ENCODE data around the gene PRICKLE2. TPM values are rescaled to one million over a fixed set of nuclear protein-coding genes. Genes with fewer than 3 reads are reported as not detected.

PRICKLE2 gene
- total RNA-seq, 1 donor from 2014 or later, result 5.3 TPM

DNA sequence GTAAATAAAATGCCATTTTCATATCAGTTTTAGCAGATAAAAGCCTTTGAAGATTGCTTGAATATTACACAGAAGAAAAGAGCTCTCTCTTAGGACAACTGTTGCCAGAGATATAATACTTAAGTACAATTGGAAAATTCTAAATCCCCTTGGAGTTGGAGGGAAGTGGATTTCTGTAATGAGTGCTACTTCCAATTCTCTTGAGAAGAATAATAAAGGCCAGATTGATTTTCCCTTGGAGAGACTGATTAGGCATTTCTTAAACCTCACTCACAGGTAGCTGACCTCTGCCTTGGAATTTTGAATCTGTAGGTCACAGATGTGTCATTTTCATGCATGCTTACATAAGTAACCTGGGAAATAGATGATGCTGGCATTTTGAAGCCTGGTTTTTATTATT lies 172.1 kb downstream of the PRICKLE2 start:
- TF ChIP-seq, protein P1, sequence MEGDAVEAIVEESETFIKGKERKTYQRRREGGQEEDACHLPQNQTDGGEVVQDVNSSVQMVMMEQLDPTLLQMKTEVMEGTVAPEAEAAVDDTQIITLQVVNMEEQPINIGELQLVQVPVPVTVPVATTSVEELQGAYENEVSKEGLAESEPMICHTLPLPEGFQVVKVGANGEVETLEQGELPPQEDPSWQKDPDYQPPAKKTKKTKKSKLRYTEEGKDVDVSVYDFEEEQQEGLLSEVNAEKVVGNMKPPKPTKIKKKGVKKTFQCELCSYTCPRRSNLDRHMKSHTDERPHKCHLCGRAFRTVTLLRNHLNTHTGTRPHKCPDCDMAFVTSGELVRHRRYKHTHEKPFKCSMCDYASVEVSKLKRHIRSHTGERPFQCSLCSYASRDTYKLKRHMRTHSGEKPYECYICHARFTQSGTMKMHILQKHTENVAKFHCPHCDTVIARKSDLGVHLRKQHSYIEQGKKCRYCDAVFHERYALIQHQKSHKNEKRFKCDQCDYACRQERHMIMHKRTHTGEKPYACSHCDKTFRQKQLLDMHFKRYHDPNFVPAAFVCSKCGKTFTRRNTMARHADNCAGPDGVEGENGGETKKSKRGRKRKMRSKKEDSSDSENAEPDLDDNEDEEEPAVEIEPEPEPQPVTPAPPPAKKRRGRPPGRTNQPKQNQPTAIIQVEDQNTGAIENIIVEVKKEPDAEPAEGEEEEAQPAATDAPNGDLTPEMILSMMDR (IDR thresholded peaks at IDR 0.05; ENCODE audit: unreplicated experiment), result no peak
- H3K9me3 Mint-ChIP-seq (ENCODE audit: unreplicated experiment), result no peaks in the 10 kb centered on the region
- H3K4me3 Mint-ChIP-seq (ENCODE audit: unreplicated experiment), result no peak overlapping the region
- no peak for DNase-seq (ENCODE audit: low spot score)
- no peak overlapping the region for H3K27ac Mint-ChIP-seq (ENCODE audit: unreplicated experiment)
- peaks cover 36% of the 10 kb centered on the region for H3K4me1 Mint-ChIP-seq (ENCODE audit: unreplicated experiment)
- no peaks in the 10 kb centered on the region for H3K27me3 Mint-ChIP-seq (ENCODE audit: unreplicated experiment)
- H3K36me3 Mint-ChIP-seq (ENCODE audit: low read depth, unreplicated experiment), result no peaks in the 10 kb centered on the region

DNA sequence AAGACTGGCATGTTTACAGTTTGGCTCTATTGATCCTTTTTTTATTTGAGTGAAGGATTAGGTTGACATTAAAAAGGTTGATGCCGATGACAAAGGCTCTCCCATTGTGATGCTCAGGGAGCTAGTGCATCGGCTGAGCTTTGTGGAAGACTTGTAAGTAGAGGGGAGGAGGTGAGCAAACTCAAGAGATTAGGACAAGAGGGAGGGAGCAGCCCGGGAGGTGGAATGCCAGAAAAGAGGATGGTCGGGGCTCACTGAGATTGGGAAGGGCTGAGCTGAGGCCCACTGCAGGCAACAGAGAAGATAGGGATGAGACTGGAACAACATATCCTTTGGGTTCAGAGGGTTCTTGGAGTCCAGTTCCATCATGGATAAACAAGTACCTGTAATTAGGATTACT lies 175.4 kb downstream of the PRICKLE2 start:
- H3K36me3 Mint-ChIP-seq (ENCODE audit: low read depth, unreplicated experiment), result no peaks in the 10 kb centered on the region
- H3K4me1 Mint-ChIP-seq (ENCODE audit: unreplicated experiment), result peaks cover 29% of the 10 kb centered on the region
- no peak overlapping the region for H3K4me3 Mint-ChIP-seq (ENCODE audit: unreplicated experiment)
- no peak overlapping the region for H3K27ac Mint-ChIP-seq (ENCODE audit: unreplicated experiment)
- H3K27me3 Mint-ChIP-seq (ENCODE audit: unreplicated experiment), result no peaks in the 10 kb centered on the region
- TF ChIP-seq, protein P1 (IDR thresholded peaks at IDR 0.05; ENCODE audit: unreplicated experiment), result no peak
- H3K9me3 Mint-ChIP-seq (ENCODE audit: unreplicated experiment), result no peaks in the 10 kb centered on the region
- no peak for DNase-seq (ENCODE audit: low spot score)

DNA sequence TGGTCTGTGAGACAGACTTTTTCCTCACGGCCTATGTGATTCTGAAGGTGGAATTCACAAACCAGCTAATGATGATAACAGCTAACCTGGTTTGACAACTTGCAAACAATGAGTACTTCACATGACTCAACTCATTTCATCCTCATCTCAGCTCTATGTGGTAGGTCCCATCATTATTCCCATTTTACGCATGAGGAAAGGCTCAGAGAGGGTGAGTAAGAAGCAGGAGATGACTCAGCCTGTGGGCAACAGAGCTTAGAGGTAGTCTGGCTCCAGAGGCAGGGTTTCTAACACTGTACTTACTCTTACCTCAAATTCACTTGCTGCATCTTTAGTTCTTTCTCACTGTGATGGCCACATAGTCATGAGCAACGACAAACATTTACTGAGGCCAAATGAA lies 176.1 kb downstream of the PRICKLE2 start:
- no peak for DNase-seq (ENCODE audit: low spot score)
- Mint-ChIP-seq H3K27ac (ENCODE audit: unreplicated experiment) (no peak overlapping the region), H3K9me3 (ENCODE audit: unreplicated experiment) (no peaks in the 10 kb centered on the region), H3K36me3 (ENCODE audit: low read depth, unreplicated experiment) (no peaks in the 10 kb centered on the region), H3K4me1 (ENCODE audit: unreplicated experiment) (peaks cover 22% of the 10 kb centered on the region), H3K27me3 (ENCODE audit: unreplicated experiment) (no peaks in the 10 kb centered on the region), H3K4me3 (ENCODE audit: unreplicated experiment) (no peak overlapping the region)
- TF ChIP-seq, protein P1 (IDR thresholded peaks at IDR 0.05; ENCODE audit: unreplicated experiment), result no peak

DNA sequence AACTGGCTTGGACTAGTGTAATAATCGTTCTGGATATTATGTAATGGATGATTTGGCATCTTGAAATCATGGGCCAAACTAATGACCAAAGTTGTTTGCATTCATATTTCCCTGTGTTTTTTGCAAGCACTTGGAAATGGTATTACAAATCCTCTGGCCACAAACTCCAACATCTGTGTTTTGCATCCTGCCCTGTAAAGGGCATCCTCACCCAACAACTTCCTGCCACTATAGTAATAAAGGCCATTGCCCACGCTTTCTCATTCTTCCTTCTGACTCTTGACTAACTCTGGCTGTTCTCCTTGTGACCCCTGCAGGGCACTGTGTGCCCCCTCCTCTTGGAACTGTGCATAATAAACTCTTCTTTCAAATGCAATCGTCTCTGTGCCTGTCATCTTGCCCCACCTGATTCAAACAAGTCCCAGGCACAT lies 176.6 kb downstream of the PRICKLE2 start:
- no peak for DNase-seq (ENCODE audit: low spot score)
- Mint-ChIP-seq H3K9me3 (ENCODE audit: unreplicated experiment) (no peaks in the 10 kb centered on the region), H3K36me3 (ENCODE audit: low read depth, unreplicated experiment) (no peaks in the 10 kb centered on the region), H3K27me3 (ENCODE audit: unreplicated experiment) (no peaks in the 10 kb centered on the region), H3K27ac (ENCODE audit: unreplicated experiment) (peak overlapping the region; percentile 4), H3K4me1 (ENCODE audit: unreplicated experiment) (peaks cover 19% of the 10 kb centered on the region), H3K4me3 (ENCODE audit: unreplicated experiment) (no peak overlapping the region)
- TF ChIP-seq, protein P1 (IDR thresholded peaks at IDR 0.05; ENCODE audit: unreplicated experiment), result no peak

DNA sequence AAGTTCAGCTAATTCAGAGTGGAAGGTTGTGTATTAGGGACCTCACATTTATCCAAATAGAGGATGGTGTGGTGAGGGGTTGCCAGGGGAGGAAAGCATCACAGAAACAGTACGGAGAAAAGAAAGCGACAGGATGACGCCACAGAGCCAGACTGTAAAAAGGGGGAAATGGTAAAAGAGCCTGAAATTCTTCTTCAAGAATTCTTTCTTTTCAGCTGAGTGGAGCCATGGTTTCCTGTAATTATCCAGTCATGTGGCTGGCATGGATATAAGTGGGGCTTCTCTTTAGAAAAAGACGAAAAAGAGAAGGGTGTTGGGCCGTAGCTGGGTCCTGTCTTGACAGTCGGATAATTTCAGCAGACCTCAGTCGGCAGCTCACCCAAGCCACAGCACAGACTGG lies 177.5 kb downstream of the PRICKLE2 start:
- Mint-ChIP-seq H3K27ac (ENCODE audit: unreplicated experiment) (no peak overlapping the region), H3K4me1 (ENCODE audit: unreplicated experiment) (peaks cover 16% of the 10 kb centered on the region), H3K9me3 (ENCODE audit: unreplicated experiment) (no peaks in the 10 kb centered on the region), H3K36me3 (ENCODE audit: low read depth, unreplicated experiment) (no peaks in the 10 kb centered on the region), H3K27me3 (ENCODE audit: unreplicated experiment) (no peaks in the 10 kb centered on the region), H3K4me3 (ENCODE audit: unreplicated experiment) (no peak overlapping the region)
- TF ChIP-seq, protein P1 (IDR thresholded peaks at IDR 0.05; ENCODE audit: unreplicated experiment), result no peak
- DNase-seq (ENCODE audit: low spot score), result no peak
